ENCODE measurements around the gene PEDS1. TPM values are rescaled to one million over a fixed set of nuclear protein-coding genes. Genes with fewer than 3 reads are reported as not detected.

Gene PEDS1
- total and polyA plus RNA-seq, 2 of the 13 experiments (the other 11 are each of a cell fraction or from before 2014, with no cell fraction given): 30.5 to 93.9 TPM

GRCh38 chr20:50115591-50116367 is 37.7 kb downstream of the PEDS1 start (continued):
- TF ChIP-seq ZNF607 (CRISPR knock-in tag; IDR thresholded peaks at IDR 0.05; ENCODE audit: borderline replicate concordance) (peak; percentile 80), KDM5B (CRISPR knock-in tag; IDR thresholded peaks at IDR 0.05; ENCODE audit: borderline replicate concordance) (peak; percentile 49; the same call in 1 of the 2 replicates), DPF2 (CRISPR knock-in tag; IDR thresholded peaks at IDR 0.05; ENCODE audit: borderline replicate concordance, low read depth) (no peak), ZBTB37 (CRISPR knock-in tag; IDR thresholded peaks at IDR 0.05) (no peak), ZNF335 (CRISPR knock-in tag; IDR thresholded peaks at IDR 0.05) (peak; percentile 89; the same call in 1 of the 2 replicates), ZNF703 (CRISPR knock-in tag; IDR thresholded peaks at IDR 0.05; ENCODE audit: borderline replicate concordance) (no peak), NFYC (CRISPR knock-in tag; IDR thresholded peaks at IDR 0.05) (peak; percentile 49; the same call in 1 of the 2 replicates), HMGXB4 (CRISPR knock-in tag; IDR thresholded peaks at IDR 0.05; ENCODE audit: borderline replicate concordance in 1 of 2, low read depth in 1 of 2) (peak; percentile 67 to 94), MXI1 (IDR thresholded peaks at IDR 0.05; ENCODE audit: borderline replicate concordance, low read depth, low read length) (peak; percentile 92; the same call in 1 of the 3 replicates), KLF16 (CRISPR knock-in tag; IDR thresholded peaks at IDR 0.05) (peak in 1 of 2 experiments; percentile 88; a peak in 2 of 4 replicates), NKX3-1 (CRISPR knock-in tag; IDR thresholded peaks at IDR 0.05) (no peak), PAWR (CRISPR knock-in tag; IDR thresholded peaks at IDR 0.05; ENCODE audit: borderline replicate concordance) (0 out of 2 replicates have a peak, but pooled peaks have one; percentile 62), SRF (IDR thresholded peaks at IDR 0.05; ENCODE audit: low read depth, low read length) (peak; percentile 19; the same call in 1 of the 2 replicates), ZNF747 (CRISPR knock-in tag; IDR thresholded peaks at IDR 0.05; ENCODE audit: borderline replicate concordance) (peak; percentile 83; the same call in 1 of the 2 replicates), ZSCAN25 (CRISPR knock-in tag; IDR thresholded peaks at IDR 0.05) (no peak; the same call in 1 of the 2 replicates), NFAT5 (CRISPR knock-in tag; IDR thresholded peaks at IDR 0.05) (no peak), IRF9 (CRISPR knock-in tag; IDR thresholded peaks at IDR 0.05; ENCODE audit: borderline replicate concordance) (peak; percentile 63; the same call in 1 of the 2 replicates), MTF2 (CRISPR knock-in tag; IDR thresholded peaks at IDR 0.05; ENCODE audit: borderline replicate concordance) (peak; percentile 28; the same call in 1 of the 2 replicates)

All from HepG2 (cell line).